Activated effector memory CD4-positive, alpha-beta T cell treated with anti-CD3 and anti-CD28 coated beads, Interleukin-2, amount 50 U/mL, for 16 hours (primary cell): Measurements from ENCODE around the gene ACOT11.
"Not testable (repeated sequence)": the region's sequence is repeated elsewhere in the genome, so short reads cannot be mapped to it uniquely, and the experiment has no call there.

ENCODE experiments used
- DNase-seq: peaks from one replicate; pipeline ENCODE4 v3.0.0-alpha.2; 2020

The ACOT11 gene

GRCh38 chr1:54611621-54612020 is 63.6 kb downstream of the ACOT11 start:
- DNase-seq, result no peak

- DNase-seq, result no peak
Observed at GRCh38 chr1:54614024-54614423, 66.0 kb downstream of the ACOT11 start.

- no peak for DNase-seq
Observed at GRCh38 chr1:54614563-54614962, 66.5 kb downstream of the ACOT11 start.

GRCh38 chr1:54615531-54616279 is 67.7 kb downstream of the ACOT11 start:
- DNase-seq, result no peak

GRCh38 chr1:54619749-54620148 is 71.7 kb downstream of the ACOT11 start:
- DNase-seq, result no peak

GRCh38 chr1:54623216-54624007 is 75.4 kb downstream of the ACOT11 start, which contains the start of gene FAM151A:
Gene FAM151A, minus strand, starts transcription at chr1:54623525. Its CDS starts 130 bp downstream, at chr1:54623395.
- no peak for DNase-seq

GRCh38 chr1:54624466-54625464 is 76.7 kb downstream of the ACOT11 start:
- DNase-seq, result no peak

- no peak for DNase-seq
Observed at GRCh38 chr1:54627196-54627595, 79.2 kb downstream of the ACOT11 start.

GRCh38 chr1:54635804-54636203 is 87.8 kb downstream of the ACOT11 start:
- DNase-seq, result not testable (repeated sequence)

GRCh38 chr1:54636461-54637446 is 88.7 kb downstream of the ACOT11 start:
- not testable (repeated sequence) for DNase-seq

GRCh38 chr1:54640361-54640760 is 92.3 kb downstream of the ACOT11 start:
- no peak for DNase-seq

- no peak for DNase-seq
Observed at GRCh38 chr1:54640863-54641836, 93.1 kb downstream of the ACOT11 start, which contains the start of gene MROH7. Gene MROH7, plus strand, starts transcription at chr1:54641786. Its CDS starts 11,141 bp downstream, at chr1:54652927.

- no peak for DNase-seq
Observed at GRCh38 chr1:54643736-54644135, 95.7 kb downstream of the ACOT11 start.

- no peak for DNase-seq
Observed at GRCh38 chr1:54645806-54646676, 98.0 kb downstream of the ACOT11 start.

- DNase-seq, result no peak
Observed at GRCh38 chr1:54649130-54649898, 101.3 kb downstream of the ACOT11 start.

- DNase-seq, result no peak
Observed at GRCh38 chr1:54649921-54650320, 101.9 kb downstream of the ACOT11 start.

GRCh38 chr1:54650417-54650816 is 102.4 kb downstream of the ACOT11 start:
- no peak for DNase-seq

GRCh38 chr1:54651608-54652007 is 103.6 kb downstream of the ACOT11 start:
- DNase-seq, result no peak
